GM21526 (cell line): ENCODE data around the gene UBTD1.

Experiments used
- ATAC-seq: cut with Tn5 transposase; IDR thresholded peaks from one replicate; pipeline ENCODE4 v1.9.1; 2021; ENCODE audit warnings: moderate library complexity; ENCODE audit not compliant: unreplicated experiment, low FRiP score

The UBTD1 gene

DNA sequence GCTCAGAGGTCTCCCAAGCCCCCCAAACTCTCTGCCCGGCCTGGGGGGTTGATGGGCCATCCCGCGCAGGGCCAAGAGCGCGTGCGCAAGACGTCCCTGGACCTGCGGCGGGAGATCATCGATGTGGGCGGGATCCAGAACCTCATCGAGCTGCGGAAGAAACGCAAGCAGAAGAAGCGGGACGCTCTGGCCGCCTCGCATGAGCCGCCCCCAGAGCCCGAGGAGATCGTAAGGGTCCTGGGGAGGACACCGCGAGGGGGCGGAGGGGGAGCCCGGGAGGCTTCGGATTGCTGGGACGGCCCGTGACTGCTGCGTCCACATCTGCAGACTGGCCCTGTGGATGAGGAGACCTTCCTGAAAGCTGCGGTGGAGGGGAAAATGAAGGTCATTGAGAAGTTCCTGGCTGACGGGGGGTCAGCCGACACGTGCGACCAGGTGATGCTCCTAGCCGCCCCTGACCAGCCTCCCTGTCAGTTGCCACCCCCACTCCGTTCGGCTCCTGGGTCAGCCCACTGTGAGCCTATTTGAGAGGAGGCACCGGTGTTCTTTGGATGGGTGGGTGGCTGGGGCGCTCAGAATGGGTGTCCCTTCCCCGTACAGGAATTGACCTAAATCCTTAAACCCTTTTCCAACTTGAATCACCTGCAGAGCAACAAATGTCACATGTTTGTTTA is 79.6 kb downstream of the UBTD1 start:
- no peak for ATAC-seq

DNA sequence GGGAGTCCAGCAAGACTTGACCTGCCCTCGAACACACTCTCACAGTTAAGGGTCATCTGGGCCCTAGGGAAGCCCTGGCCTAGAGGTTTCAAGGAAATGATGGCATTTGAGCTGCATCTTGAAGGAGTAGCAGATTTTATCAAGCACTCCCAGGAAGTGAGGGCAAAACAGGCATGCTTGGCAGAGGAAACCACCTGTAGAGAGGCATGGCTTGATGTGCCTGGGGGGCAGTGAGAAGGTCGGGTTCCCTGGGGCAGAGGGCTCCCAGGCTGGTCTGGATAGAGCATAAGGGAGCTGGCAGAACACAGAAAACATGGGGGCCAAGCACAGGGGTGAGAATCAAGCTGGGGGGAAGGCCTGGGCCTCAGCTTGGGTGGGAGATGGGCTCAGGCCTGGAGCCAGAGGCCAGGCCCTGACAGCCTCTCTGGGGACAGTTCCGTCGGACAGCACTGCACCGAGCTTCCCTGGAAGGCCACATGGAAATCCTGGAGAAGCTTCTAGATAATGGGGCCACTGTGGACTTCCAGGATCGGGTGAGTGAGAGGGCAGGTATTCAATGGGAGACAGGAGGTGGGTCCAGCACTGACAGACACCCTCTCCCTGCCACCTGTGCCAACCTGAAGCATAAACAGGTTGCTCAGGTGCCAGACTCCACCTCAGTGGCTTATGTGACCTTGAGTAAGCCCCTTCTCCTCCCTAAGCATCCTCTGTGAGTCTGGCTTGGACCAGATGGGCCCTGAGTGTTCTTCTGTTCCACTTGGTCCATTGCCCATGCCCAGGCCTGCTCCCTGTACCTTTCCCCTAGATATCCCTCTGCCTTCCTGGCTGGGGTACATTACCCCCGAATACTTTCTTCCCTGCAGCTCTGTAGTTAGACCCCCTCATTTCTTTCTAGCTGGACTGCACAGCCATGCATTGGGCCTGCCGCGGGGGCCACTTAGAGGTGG is 82.0 kb downstream of the UBTD1 start:
- ATAC-seq: no peak

DNA sequence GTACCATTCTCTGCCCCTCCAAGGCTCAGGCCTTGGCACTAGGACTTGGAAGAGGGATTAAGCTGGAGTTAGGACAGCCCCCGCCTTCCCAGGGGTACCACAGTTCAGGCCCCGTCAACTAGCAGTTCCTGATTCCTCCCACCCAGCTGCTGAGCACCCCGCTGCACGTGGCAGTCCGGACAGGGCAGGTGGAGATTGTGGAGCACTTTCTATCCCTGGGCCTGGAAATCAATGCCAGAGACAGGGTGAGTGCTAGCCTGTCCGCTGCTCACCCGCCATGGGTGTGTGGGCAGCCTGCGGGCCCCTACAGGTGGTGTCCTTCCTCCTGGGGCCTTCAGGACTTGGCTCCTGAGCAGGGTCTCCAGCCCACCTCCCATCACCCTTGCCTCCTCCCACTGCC is 83.4 kb downstream of the UBTD1 start:
- ATAC-seq: no peak

- ATAC-seq: no peak
Measured at GRCh38 chr10:97583476-97583875, 84.8 kb downstream of the UBTD1 start.

GRCh38 chr10:97584060-97584797 is 85.5 kb downstream of the UBTD1 start, which contains the start of gene HOGA1:
Gene HOGA1 (plus strand): TSS chr10:97584389. CDS start chr10:97584704, 315 bp downstream.
- ATAC-seq: no peak

- ATAC-seq: no peak
Measured at GRCh38 chr10:97584798-97585438, 86.2 kb downstream of the UBTD1 start.

GRCh38 chr10:97585439-97585811 is 86.7 kb downstream of the UBTD1 start:
- ATAC-seq: no peak

- ATAC-seq: no peak
Measured at GRCh38 chr10:97587183-97587582, 88.5 kb downstream of the UBTD1 start.

DNA sequence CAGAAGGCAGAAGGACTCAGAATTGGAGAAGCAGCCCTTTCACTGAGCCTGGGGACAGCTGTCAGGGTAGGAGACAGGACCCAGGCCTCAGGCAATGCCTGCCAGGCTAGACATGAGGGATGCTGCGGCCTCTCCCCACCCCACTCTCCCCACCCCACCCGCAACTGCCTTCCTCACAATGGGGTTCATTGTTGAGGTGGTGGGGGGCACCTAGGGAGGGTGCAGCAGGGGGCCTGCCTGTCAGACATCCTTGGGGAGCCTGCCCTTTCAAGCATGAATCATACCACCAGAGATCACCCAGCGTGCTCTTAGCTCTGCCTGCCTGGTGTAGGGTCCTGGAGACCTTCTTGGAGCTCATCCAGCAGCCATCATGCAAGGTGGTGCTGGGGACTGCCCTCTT is 90.8 kb downstream of the UBTD1 start, which contains the start of gene C10orf62:
Gene C10orf62 (plus strand): TSS at position 243 of the 400 bp plus-strand sequence. CDS start 177 bp downstream, outside the sequence.
- no peak for ATAC-seq

DNA sequence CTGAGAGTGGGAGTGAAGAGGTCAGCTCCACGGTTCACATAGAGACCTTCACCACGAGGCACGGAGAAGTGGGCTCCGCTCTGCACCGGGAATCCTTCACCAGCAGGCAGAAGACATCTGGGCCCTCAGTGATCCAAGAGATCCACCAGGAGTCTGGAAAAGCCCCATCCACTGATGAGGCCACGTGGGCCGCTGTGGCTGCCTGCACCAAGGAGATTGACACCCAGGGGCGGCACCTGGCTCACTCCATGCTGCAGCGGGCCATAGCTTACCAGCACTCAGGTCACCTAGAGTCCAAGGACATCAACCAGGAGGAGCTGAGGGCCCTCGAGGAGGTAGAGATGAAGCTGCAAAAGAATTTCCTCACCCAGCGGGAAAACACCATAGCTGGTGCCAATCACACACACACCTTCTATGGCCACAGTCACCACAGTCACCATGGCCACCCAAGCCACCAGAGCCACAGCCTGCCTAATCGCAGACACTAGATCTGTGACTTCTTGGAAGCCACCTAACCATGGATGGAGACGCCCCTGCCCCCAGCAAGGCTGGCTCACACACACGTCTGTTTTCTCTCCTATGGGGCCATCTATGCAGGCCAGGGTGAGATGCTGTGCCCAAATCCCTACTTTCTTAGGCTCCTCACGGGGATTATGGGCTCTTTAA is 91.5 kb downstream of the UBTD1 start:
- ATAC-seq: no peak

- ATAC-seq: no peak
Measured at GRCh38 chr10:97590748-97591495, 92.2 kb downstream of the UBTD1 start.

DNA sequence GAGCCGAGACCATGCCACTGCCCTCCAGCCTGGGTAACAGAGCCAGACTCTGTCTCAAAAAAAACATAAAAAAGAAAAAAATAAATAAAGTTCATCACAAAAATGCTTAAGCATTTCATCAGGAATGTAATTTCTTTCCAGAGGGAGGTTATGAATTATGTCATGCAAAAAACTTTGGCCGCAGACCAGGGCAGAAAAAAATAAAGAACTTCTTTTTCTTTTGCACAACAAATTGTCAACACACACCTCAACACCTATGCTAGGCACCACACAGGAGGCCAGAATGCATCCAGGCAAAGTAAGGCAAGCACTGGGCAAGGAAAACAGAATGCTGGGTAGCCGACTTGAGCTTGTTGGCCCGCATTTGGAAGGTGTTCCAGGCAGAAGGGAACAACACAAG is 94.7 kb downstream of the UBTD1 start:
- no peak for ATAC-seq

DNA sequence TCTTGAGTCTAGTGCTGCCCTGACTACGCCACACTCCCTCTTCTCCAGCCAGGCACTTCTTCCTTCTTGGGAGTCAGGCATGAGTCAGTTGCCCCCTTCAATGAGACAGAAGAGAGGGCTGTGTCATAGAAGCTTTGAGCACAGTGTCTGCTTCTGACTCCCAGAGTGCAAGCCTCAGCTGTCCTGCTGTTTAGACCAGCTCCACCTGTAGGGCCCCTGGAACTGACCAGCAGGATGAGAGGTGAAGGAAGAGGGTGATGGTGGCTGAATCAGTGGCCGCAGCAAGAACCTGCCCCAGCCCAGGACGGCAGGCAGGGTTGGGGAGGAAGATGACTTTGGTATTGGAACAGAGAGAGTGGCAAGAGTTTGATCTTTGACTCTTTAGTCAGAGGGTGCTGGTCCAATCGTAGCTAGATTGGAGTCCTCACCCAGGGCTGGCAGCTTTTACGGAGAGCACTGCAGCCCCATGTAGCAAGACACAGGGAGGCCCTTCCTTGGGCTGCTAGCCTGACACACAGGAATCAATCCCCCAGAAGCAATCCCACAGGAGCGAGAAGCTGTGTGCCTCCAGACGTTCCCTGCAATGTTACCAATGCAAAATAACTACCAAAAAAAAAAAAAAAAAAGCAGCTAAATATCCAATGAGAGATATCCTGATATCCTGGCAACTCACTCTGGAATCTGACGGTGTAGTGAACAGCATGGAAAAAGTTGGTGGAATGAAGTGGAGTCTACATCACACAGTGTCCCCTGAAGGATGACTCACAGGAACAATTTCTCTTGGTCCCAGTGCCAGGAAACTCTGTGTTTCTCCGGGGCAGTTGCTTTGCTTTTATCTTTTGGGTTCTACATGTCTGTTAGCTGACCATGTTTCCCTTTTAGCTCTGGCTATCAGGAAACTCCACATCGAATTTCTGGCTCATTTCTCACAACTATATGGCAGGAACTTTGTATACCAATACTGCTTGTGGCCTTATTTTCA is 97.7 kb downstream of the UBTD1 start:
- no peak for ATAC-seq

GRCh38 chr10:97597778-97598177 is 99.1 kb downstream of the UBTD1 start:
- no peak for ATAC-seq

DNA sequence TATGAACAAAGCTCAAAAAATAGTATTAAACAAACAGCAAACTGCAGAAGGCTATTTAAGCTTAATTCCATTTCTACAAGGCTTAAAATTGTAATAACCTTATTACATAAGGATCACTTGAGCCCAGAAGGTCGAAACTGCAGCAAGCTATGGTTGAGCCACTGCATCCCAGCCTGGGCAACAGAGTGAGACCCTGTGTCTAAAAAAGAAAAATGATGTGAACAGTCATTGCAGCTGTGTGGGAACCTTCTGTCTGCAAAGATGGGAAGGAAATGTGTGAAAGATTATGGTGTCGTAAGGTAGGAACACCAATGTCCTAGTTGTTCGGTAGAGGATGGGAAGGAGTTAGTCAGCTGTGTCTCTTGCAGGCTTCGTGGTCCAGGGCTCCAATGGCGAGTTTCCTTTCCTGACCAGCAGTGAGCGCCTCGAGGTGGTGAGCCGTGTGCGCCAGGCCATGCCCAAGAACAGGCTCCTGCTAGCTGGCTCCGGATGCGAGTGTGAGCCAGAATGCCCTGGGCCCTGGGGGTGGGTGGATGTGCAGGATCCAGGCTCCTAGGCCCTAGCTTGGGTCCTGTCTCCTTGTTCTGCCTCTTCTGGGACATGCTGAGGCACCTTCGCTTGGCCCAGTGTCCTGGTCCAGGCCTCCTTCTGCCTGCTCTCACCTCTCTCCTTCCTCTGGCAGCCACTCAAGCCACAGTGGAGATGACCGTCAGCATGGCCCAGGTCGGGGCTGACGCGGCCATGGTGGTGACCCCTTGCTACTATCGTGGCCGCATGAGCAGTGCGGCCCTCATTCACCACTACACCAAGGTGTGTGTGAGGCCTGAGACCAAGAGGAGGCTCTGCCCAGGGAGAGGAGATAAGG is 99.9 kb downstream of the UBTD1 start:
- ATAC-seq: no peak

DNA sequence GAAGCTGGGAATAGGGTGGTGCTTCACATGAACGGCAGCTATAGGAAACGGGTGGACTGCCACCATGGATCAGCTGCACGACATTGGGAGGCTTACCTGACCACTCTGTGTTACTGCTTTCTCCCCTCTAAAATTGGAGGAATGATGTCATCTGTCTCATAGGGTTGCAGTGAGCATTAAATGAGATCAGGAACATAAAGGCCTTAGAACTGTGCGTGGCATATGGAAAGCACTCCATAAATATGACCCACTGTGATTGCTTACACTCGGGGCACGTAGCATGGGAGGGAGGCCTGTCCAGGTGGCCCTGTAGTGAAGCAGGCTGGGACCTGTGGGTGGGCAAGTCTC is 100.5 kb downstream of the UBTD1 start:
- ATAC-seq: no peak

- ATAC-seq: no peak
Measured at GRCh38 chr10:97600616-97601015, 101.9 kb downstream of the UBTD1 start.
